SK-N-SH treated with all-trans-retinoic acid at 6 μM for 48 hours (cell line): ENCODE results near the gene FOSL2.

Experiments used
- BACH2 ChIP-seq: fragments of 250-450 bp; sonication (Bioruptor Pico); IDR thresholded peaks from 2 replicates; pipeline ENCODE4 v1.9.0; 2021; ENCODE audit warnings: mild to moderate bottlenecking, borderline replicate concordance
- PPARA ChIP-seq: fragments of 250-450 bp; sonication (Bioruptor Pico); IDR thresholded peaks from 2 replicates; pipeline ENCODE4 v1.5.0; 2020; ENCODE audit warnings: mild to moderate bottlenecking, borderline replicate concordance
- TCF4 ChIP-seq: fragments of 250-450 bp; sonication (Bioruptor Pico); IDR thresholded peaks from 2 replicates; pipeline ENCODE4 v1.8.0; 2021; ENCODE audit warnings: mild to moderate bottlenecking, moderate library complexity, borderline replicate concordance
- ZFP3 ChIP-seq: fragments of 250-450 bp; sonication (Bioruptor Pico); IDR thresholded peaks from 2 replicates; pipeline ENCODE4 v1.5.0; 2020; ENCODE audit warnings: mild to moderate bottlenecking, moderate library complexity
- ZFP30 ChIP-seq: fragments of 450-650 bp; formaldehyde crosslinking; IDR thresholded peaks from 2 replicates; pipeline ENCODE4 v1.5.0; 2022; ENCODE audit warnings: mild to moderate bottlenecking, moderate library complexity
- ZNF70 ChIP-seq: fragments of 450-650 bp; formaldehyde crosslinking; IDR thresholded peaks from 2 replicates; pipeline ENCODE4 v1.5.0; 2020; ENCODE audit warnings: mild to moderate bottlenecking, moderate library complexity

DNA sequence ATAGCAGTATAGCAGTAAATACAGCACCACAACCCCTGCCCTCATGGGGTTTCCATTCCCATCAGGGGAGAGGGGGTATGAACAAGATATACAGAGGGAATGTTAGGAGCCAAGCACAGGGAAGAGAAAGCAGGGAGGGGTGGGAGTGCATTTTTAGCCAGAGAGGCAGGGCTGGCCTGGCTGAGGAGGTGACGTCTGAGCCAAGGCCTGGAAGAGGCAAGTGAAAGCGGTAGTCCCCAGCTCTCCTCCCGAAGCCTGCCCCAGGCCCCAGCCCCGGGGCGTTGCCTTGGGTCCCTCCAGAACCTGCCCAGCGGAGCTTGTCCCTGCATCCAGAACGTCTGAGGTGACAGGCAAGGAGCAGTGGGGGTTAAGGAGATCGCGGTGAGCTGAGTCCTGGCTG lies 45.1 kb upstream of the FOSL2 start:
- TF ChIP-seq PPARA (CRISPR knock-in tag) (no peak), ZNF70 (no peak), ZFP3 (CRISPR knock-in tag) (no peak), ZFP30 (CRISPR knock-in tag) (no peak), TCF4 (CRISPR knock-in tag) (no peak), BACH2 (CRISPR knock-in tag) (no peak)
